COLO668 (cell line): Measurements from ENCODE around the gene UBE2L5.

Experiments
- DNase-seq: peaks from one replicate; lab custom pipeline; 2025; ENCODE audit not compliant: unreplicated experiment; lab: John Stamatoyannopoulos, UW

The UBE2L5 gene

GRCh38 chr13:30422054-30422839, at the start of gene UBE2L5:
Gene UBE2L5, plus strand, starts transcription at chr13:30422493. Its CDS starts 5,498 bp downstream, at chr13:30427991.
- peak; percentile 95 for DNase-seq

GRCh38 chr13:30373727-30374126, 48.6 kb upstream of the UBE2L5 start:
- no peak for DNase-seq

GRCh38 chr13:30375265-30375835, 46.9 kb upstream of the UBE2L5 start:
- DNase-seq = peak; percentile 44

DNA sequence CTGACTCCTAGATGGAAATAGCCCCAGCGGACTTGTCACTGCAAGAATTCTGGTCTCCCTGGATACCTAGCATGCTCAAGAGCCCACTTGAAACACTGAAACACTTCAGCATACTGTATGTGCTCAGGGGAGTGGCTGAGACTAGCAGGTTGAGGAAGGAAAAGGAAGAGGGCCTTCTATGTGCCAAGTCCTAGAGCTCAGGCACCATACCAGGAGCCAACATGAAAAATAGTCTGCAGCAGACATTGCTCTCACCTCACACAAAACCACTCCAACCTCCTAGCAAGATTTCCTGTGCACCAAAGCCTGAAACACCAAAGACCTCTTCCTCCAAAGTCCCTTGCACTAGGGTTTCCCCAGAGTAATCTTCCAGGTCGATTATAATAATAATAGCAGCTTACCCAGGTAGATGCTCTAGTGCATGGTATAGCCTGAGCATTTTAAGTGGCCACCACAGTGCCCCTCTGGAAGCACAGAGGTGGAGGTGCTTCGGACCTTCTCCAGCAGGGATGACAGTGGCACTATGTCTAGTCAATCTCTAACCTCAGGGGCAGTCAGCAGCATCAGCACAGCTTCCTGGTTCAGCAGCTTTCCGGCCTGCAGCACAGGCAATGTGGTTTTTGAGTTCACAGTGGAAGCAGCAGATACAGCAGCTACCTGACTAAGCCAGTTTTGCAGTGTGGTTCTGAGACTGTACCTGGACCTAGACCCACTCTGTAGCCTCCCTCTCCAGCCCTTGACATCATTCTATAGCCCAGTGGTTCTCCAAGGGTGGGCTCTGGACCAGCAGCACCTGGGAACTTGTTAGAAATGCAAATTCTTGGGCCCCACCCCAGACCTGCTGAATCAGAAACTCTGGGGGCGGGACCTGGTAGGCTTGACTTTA, 45.6 kb upstream of the UBE2L5 start:
- DNase-seq = no peak

- no peak for DNase-seq
Observed at GRCh38 chr13:30377312-30377685, 45.0 kb upstream of the UBE2L5 start.

- DNase-seq = no peak
Observed at GRCh38 chr13:30378191-30378590, 44.1 kb upstream of the UBE2L5 start.

GRCh38 chr13:30381049-30381448, 41.2 kb upstream of the UBE2L5 start:
- DNase-seq = no peak

DNA sequence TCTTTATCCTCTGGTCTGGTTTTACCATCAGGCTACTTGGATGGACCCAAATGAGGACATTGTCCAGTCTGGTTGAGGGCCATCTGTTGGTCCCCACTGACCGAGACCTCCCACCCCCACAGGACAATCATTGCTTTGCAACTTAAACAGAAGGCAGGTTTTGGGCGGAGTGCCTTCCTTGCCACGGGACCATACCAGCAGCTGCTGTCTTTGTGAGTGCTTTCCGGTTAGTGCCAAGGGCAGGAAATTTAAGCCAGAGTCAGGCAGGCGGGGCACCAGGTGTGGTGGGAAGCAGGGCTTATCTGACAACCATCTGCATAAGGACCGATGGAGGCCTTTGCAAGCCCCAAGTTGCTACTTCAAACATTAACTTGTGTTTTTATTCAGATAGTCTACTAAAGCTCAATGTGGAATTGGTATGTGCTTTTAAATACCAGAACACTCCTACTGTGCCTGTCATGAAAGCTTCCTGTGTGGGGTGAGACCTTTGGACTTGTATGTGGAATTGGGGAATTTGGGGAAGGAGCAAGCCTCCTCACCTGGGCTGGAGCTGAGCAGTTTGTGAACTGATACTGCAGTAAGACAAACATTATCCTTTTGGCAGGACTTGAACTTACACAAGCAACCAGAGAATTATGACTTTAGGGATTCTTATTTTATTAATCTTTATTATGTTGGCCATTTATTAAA, 39.3 kb upstream of the UBE2L5 start:
- DNase-seq = peak; percentile 81

- DNase-seq = no peak
Observed at GRCh38 chr13:30388406-30389283, 33.6 kb upstream of the UBE2L5 start.

DNA sequence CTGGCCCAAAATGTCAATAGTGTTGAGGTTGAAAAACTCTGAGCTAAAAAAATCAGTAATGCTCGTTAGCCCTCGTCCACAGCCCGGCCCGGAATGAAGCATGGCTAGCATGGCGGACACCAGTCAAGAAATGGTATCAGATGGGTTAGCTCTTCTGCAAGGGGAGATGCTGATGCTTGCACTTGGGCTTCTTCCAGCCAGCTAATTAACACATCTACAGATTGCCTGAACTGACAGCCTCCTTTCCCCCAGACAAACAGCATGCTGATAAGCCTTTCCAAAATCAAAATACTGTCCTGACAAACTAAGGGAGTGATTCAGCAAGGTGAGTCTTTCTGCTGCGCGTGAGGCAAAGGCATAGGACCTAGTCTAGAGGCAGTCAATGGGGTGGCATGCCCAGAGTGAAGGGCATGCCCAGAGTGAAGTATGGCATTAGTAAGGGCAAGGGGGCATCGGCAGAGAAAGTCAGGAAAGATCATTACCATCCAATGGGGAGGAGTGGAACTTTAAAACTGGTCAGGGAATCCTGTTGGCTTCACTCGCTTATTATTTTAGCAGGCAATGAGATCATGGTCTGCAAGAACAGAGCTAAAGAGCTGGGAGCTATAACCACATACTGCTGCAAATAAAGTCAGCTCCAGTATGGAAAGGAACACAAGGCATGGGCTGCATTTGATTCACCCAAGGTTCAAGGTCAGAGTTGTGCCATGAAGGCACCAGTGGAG, 30.2 kb upstream of the UBE2L5 start:
- no peak for DNase-seq

- DNase-seq = no peak
Observed at GRCh38 chr13:30392681-30393045, 29.6 kb upstream of the UBE2L5 start.

DNA sequence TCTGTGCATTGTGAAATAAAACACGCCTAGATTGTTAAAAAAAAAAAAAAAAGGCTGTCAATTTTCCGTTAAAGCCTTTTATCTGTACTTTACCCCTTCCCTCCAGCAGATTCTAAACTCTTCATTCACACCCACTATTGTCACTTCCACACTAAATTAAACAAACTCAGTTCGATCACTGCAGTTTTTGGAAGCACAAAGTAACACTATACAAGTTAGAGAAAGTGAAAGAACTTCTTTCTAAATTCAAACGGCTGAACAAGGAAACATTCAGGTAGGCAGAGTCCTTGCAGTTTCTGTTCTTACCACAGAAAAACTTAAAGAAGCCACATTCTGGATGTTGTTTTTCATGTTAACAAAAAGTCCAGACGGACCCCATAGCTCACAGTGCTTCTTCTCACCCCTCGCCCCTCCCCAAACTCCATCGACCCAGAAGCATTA, 27.5 kb upstream of the UBE2L5 start:
- DNase-seq = no peak

GRCh38 chr13:30395192-30396158, 26.8 kb upstream of the UBE2L5 start:
- DNase-seq = peak; percentile 88

DNA sequence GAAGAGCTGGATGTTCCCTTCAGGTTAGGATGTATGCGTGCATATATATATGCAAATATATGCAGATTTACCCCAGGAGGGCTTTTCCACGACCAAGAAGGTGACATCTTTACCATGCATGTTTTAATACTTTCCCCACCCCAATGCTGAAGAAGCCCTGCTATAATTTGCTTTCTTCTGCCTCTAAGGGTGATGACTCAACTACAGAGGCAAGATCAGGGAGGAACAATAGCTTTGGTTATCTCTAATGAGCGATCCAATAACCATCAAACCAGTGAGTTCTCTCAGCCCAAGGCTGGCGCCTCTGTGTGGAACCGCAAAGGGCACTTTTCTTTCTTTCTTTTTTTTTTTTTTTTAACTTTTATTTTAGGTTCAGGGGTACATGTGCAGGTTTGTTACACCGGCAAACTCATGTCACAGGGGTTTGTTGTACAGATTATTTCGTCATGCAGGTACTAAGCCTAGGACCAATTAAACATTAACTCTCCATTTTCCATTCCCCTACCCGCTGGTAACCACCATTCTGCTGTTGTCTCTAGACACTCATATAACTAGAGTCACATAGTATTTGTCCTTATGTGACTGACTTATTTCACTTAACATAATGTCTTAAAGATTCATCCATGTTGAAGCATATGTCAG, 25.7 kb upstream of the UBE2L5 start:
- no peak for DNase-seq

- DNase-seq = no peak
Observed at GRCh38 chr13:30398601-30399072, 23.7 kb upstream of the UBE2L5 start.

GRCh38 chr13:30400376-30400775, 21.9 kb upstream of the UBE2L5 start:
- no peak for DNase-seq

GRCh38 chr13:30401347-30401746, 20.9 kb upstream of the UBE2L5 start:
- DNase-seq = no peak

GRCh38 chr13:30403456-30403855, 18.8 kb upstream of the UBE2L5 start:
- DNase-seq = no peak
